B cell (primary cell): ENCODE measurements around the gene TMUB2. TPM values are rescaled to one million over a fixed set of nuclear protein-coding genes. Genes with fewer than 3 reads are reported as not detected.

Experiments used
- ATAC-seq: fragments of 200-7000 bp; cut with Tn5 transposase; one replicate; pipeline ENCODE4 v1.10.0; 2021; ENCODE audit warnings: low read depth, mild to moderate bottlenecking, moderate number of reproducible peaks, moderate library complexity
- CTCF ChIA-PET: fragments of 350-600 bp; sonication (Branson Sonifier 250); formaldehyde crosslinking; loops from one replicate; lab custom pipeline; 2021; ENCODE audit warnings: antibody characterized with exemption, inconsistent platforms; lab: Charles Lee
- POLR2A ChIA-PET: fragments of 350-600 bp; sonication (Branson Sonifier 250); formaldehyde crosslinking; loops from one replicate; lab custom pipeline; 2021; ENCODE audit warnings: antibody characterized with exemption; lab: Charles Lee
- DNase-seq: peaks from one replicate; pipeline ENCODE4 v3.0.0; 2013
- H2AFZ ChIP-seq: 2 replicates; pipeline ENCODE4 v1.6.1; 2012; ENCODE audit warnings: mild to moderate bottlenecking, low read depth, low read length; ENCODE audit not compliant: insufficient read depth, poor library complexity, severe bottlenecking
- H3K27ac ChIP-seq, 2 donors: 1 replicate in 1 of 2; 2 replicates in 1 of 2; pipeline ENCODE4 v1.5.1; 2012 to 2013; ENCODE audit warnings: low read length in 2 of 2, mild to moderate bottlenecking in 2 of 2, moderate library complexity in 1 of 2
- H3K27me3 ChIP-seq, 4 experiments: fragments of 200-600 bp in 1 of 4; sonication (generic) in 1 of 4; replicated peaks in 1 of 4; 1 replicate in 2 of 4; 2 replicates in 2 of 4; pipeline versions ENCODE4 v1.6.1 to v1.7.0; 2013 to 2016; ENCODE audit warnings: low read length in 3 of 4, mild to moderate bottlenecking in 2 of 4, mixed read lengths in 1 of 4, moderate library complexity in 1 of 4; ENCODE audit not compliant: insufficient read depth in 4 of 4, control insufficient read depth in 3 of 4; ENCODE audit errors: control extremely low read depth in 1 of 4
- H3K36me3 ChIP-seq, 2 experiments: replicated peaks in 1 of 2; 1 replicate in 1 of 2; 2 replicates in 1 of 2; pipeline versions ENCODE4 v1.6.1 to v1.7.1; 2013; ENCODE audit warnings: low read length in 1 of 2; ENCODE audit not compliant: insufficient read depth in 2 of 2, control insufficient read depth in 1 of 2; ENCODE audit errors: control extremely low read depth in 1 of 2, extremely low read depth in 1 of 2
- H3K4me1 ChIP-seq, 2 donors: fragments of 200-600 bp in 1 of 2; sonication (generic) in 1 of 2; 1 replicate in 1 of 2; 2 replicates in 1 of 2; pipeline versions ENCODE4 v1.5.1 to v1.6.1; 2013 to 2017; ENCODE audit warnings: low read length in 2 of 2; ENCODE audit not compliant: control insufficient read depth in 2 of 2, insufficient read depth in 2 of 2
- H3K4me2 ChIP-seq: replicated peaks from 2 replicates; pipeline ENCODE3; 2012; ENCODE audit warnings: mild to moderate bottlenecking, low read depth, low read length; ENCODE audit not compliant: poor library complexity, severe bottlenecking
- H3K4me3 ChIP-seq, 5 experiments: fragments of 200-600 bp in 1 of 5; sonication (generic) in 1 of 5; 1 replicate in 3 of 5; 2 replicates in 2 of 5; pipeline versions ENCODE4 v1.5.1 to v1.7.0; 2011 to 2016; ENCODE audit warnings: low read length in 4 of 5, mild to moderate bottlenecking in 4 of 5, low read depth in 2 of 5, control low read depth in 1 of 5, moderate library complexity in 1 of 5; ENCODE audit not compliant: insufficient read depth in 1 of 5; ENCODE audit errors: control extremely low read depth in 1 of 5, extremely low read depth in 1 of 5
- H3K79me2 ChIP-seq: fragments of 200-600 bp; sonication (generic); one replicate; pipeline ENCODE4 v1.6.0; 2016; ENCODE audit warnings: low read length; ENCODE audit not compliant: control insufficient read depth, insufficient read depth
- H3K9ac ChIP-seq: fragments of 200-600 bp; sonication (generic); 2 replicates; pipeline ENCODE4 v1.6.1; 2017; ENCODE audit warnings: mild to moderate bottlenecking, low read length, moderate library complexity
- H3K9me3 ChIP-seq, 3 donors: one replicate each; pipeline versions ENCODE4 v1.6.1 to v1.7.1; 2013; ENCODE audit warnings: low read length in 2 of 3; ENCODE audit not compliant: control insufficient read depth in 2 of 3, insufficient read depth in 1 of 3; ENCODE audit errors: control extremely low read depth in 1 of 3
- H4K20me1 ChIP-seq: 2 replicates; pipeline ENCODE4 v1.6.0; 2012; ENCODE audit warnings: mild to moderate bottlenecking, low read length; ENCODE audit not compliant: insufficient read depth, control insufficient read depth, poor library complexity, severe bottlenecking
- H3K27ac Mint-ChIP-seq: one replicate; pipeline ENCODE4 v1.8.0; 2021; ENCODE audit warnings: mixed read lengths
- H3K27me3 Mint-ChIP-seq: one replicate; pipeline ENCODE4 v1.8.0; 2021; ENCODE audit warnings: mixed read lengths
- H3K4me1 Mint-ChIP-seq: one replicate; pipeline ENCODE4 v1.8.0; 2021; ENCODE audit warnings: mixed read lengths
- H3K4me3 Mint-ChIP-seq: one replicate; pipeline ENCODE4 v1.8.0; 2021; ENCODE audit warnings: mixed read lengths
- H3K9me3 Mint-ChIP-seq: one replicate; pipeline ENCODE4 v1.8.0; 2022; ENCODE audit warnings: mixed read lengths; ENCODE audit not compliant: insufficient read depth
- CTCF ChIP-seq: fragments of 200-600 bp; IDR thresholded peaks from one replicate; pipeline ENCODE4 v1.8.0; 2022; ENCODE audit warnings: antibody characterized with exemption, mild to moderate bottlenecking
- EZH2 ChIP-seq: IDR thresholded peaks from 2 replicates; pipeline ENCODE4 v1.6.1; 2012; ENCODE audit warnings: borderline replicate concordance, low read depth, mild to moderate bottlenecking, moderate library complexity, low read length; ENCODE audit not compliant: insufficient read depth, poor library complexity, severe bottlenecking
- WGBS: methylation state at CpG from one replicate; pipeline ENCODE4 v1.1.5; 2013; ENCODE audit warnings: missing lambda C conversion rate; ENCODE audit not compliant: insufficient coverage; 5-methylcytosine and 5-hydroxymethylcytosine counted together
- intact Hi-C: fragments of 100-400 bp; cut with micrococcal nuclease; formaldehyde crosslinking; loops from one replicate; pipeline ENCODE4 v1.10.0; 2022
- polyA plus RNA-seq: library from polyadenylated mRNA; depleted of rRNA; stranded (reverse); fragments of >200 nt; gene quantifications from 2 replicates; pipeline ENCODE4 v1.2.3, GENCODE V29; 2012
- total RNA-seq, 2 donors: library from RNA; stranded (reverse); fragments of 120-200 nt in 1 of 2; gene quantifications; 1 replicate in 1 of 2; 2 replicates in 1 of 2; pipeline versions ENCODE4 v1.2.3 to v1.2.4, GENCODE V29; 2013 to 2022

The TMUB2 gene
- total and polyA plus RNA-seq, 2 donors (not counting 1 experiment from before 2014, with no cell fraction given): 52.3 to 114 TPM

GRCh38 chr17:44144966-44145739 lies 41.6 kb upstream of the TMUB2 start:
- intact Hi-C loops: no loop called here
- H2AFZ ChIP-seq: no peak overlapping the region
- H3K4me1 Mint-ChIP-seq: peaks cover 6% of the 10 kb centered on the region
- no peaks in the 10 kb centered on the region for H3K79me2 ChIP-seq
- no peak overlapping the region for H3K4me2 ChIP-seq
- no peaks in the 10 kb centered on the region for H3K27me3 ChIP-seq
- ChIA-PET POLR2A (no interaction called here), CTCF (interaction anchor here (1.2 to 1.6 kb wide), 3 partner anchors 11 to 65 kb away, joined by 3 to 7 read pairs (median 4); partner anchors contain the start of gene HDAC5)
- no peak overlapping the region for H3K27ac Mint-ChIP-seq
- H3K9me3 ChIP-seq: no peaks in the 10 kb centered on the region
- H4K20me1 ChIP-seq: no peaks in the 10 kb centered on the region
- H3K9ac ChIP-seq: no peak overlapping the region
- DNase-seq (no peak), ATAC-seq (no peak)
- TF ChIP-seq EZH2 (no peak), CTCF (no peak)
- H3K36me3 ChIP-seq: no peaks in the 10 kb centered on the region
- no peaks in the 10 kb centered on the region for H3K9me3 Mint-ChIP-seq
- H3K4me3 Mint-ChIP-seq: no peak overlapping the region
- 100% methylated on average over 3 of the region's 7 CpGs for WGBS
- no peaks in the 10 kb centered on the region for H3K27me3 Mint-ChIP-seq
- H3K27ac ChIP-seq: no peak overlapping the region
- H3K4me3 ChIP-seq: no peak overlapping the region
- H3K4me1 ChIP-seq: peaks cover 9 to 11% of the 10 kb centered on the region in 2 donors
